ENCODE results near the gene LRRC63.
"Not testable (repeated sequence)": the region's sequence is repeated elsewhere in the genome, so short reads cannot be mapped to it uniquely, and the experiment has no call there.

- not testable (repeated sequence) for TF ChIP-seq POLR2A, POLR2AphosphoS5 (IDR thresholded peaks at IDR 0.05; ENCODE audit: low read depth, low read length)
These were observed 49.0 kb upstream of the LRRC63 start for GRCh38 chr13:46162741-46163140.

All from GM12892 (cell line).